Activated naive CD4-positive, alpha-beta T cell treated with anti-CD3 and anti-CD28 coated beads for 36 hours (primary cell): ENCODE measurements around the gene MYO10. TPM values are rescaled to one million over a fixed set of nuclear protein-coding genes. Genes with fewer than 3 reads are reported as not detected.
"Not testable (repeated sequence)": the region's sequence is repeated elsewhere in the genome, so short reads cannot be mapped to it uniquely, and the experiment has no call there.

Source experiments
- CTCF ChIA-PET: fragments of 350-600 bp; sonication (Branson Sonifier 250); formaldehyde crosslinking; loops from one replicate; lab custom pipeline; 2021; ENCODE audit warnings: antibody characterized with exemption; lab: Charles Lee
- DNase-seq: peaks from one replicate; pipeline ENCODE4 v3.0.0-alpha.2; 2020
- H3K27ac Mint-ChIP-seq: one replicate; pipeline ENCODE4 v1.8.0; 2021; ENCODE audit warnings: mild to moderate bottlenecking, mixed read lengths
- H3K27me3 Mint-ChIP-seq: one replicate; pipeline ENCODE4 v1.8.0; 2021; ENCODE audit warnings: low read depth, mixed read lengths
- H3K36me3 Mint-ChIP-seq: one replicate; pipeline ENCODE4 v1.8.0; 2021; ENCODE audit warnings: low read depth, mixed read lengths
- H3K4me1 Mint-ChIP-seq: one replicate; pipeline ENCODE4 v1.8.0; 2021; ENCODE audit warnings: low read depth, mixed read lengths
- H3K4me3 Mint-ChIP-seq: one replicate; pipeline ENCODE4 v1.8.0; 2021; ENCODE audit warnings: mild to moderate bottlenecking, moderate library complexity, mixed read lengths
- H3K9me3 Mint-ChIP-seq: one replicate; pipeline ENCODE4 v1.8.0; 2021; ENCODE audit warnings: mixed read lengths
- intact Hi-C: fragments of 100-400 bp; cut with micrococcal nuclease; formaldehyde crosslinking; loops from one replicate; pipeline ENCODE4 v1.15.1; 2023
- total RNA-seq, 2 experiments: library from RNA; stranded (reverse); gene quantifications; one replicate each; pipeline ENCODE4 v1.2.3, GENCODE V29; 2021

MYO10 gene
- under 1 TPM; 0.05 to 0.27 TPM for total RNA-seq

GRCh38 chr5:16936150-16936988 lies at the start of gene MYO10:
MYO10 (minus strand) TSS chr5:16936288; CDS start chr5:16935808, 480 bp downstream.
- H3K36me3 Mint-ChIP-seq = no peaks in the 10 kb centered on the region
- CTCF ChIA-PET = no interaction called here
- peak; percentile 69 for DNase-seq
- intact Hi-C loops = loop anchor here (2.0 to 10.0 kb wide), 4 partner anchors 242 to 469 kb away; partner anchors contain the start of genes RETREG1 and ZNF622
- peaks cover 17% of the 10 kb centered on the region for H3K4me1 Mint-ChIP-seq
- no peaks in the 10 kb centered on the region for H3K9me3 Mint-ChIP-seq
- H3K4me3 Mint-ChIP-seq = peak within 1 kb of the TSS; percentile 69
- peaks cover 65% of the 10 kb centered on the region for H3K27me3 Mint-ChIP-seq
- H3K27ac Mint-ChIP-seq = no peak within 1 kb of the TSS

GRCh38 chr5:16985304-16985703 lies 49.2 kb upstream of the MYO10 start:
- H3K27ac Mint-ChIP-seq, H3K9me3 Mint-ChIP-seq, H3K4me3 Mint-ChIP-seq, H3K27me3 Mint-ChIP-seq, CTCF ChIA-PET, H3K4me1 Mint-ChIP-seq, intact Hi-C loops, H3K36me3 Mint-ChIP-seq, DNase-seq: not testable (repeated sequence)

- Mint-ChIP-seq H3K27ac (no peak overlapping the region), H3K27me3 (peaks cover 2% of the 10 kb centered on the region), H3K4me1 (no peaks in the 10 kb centered on the region), H3K9me3 (no peaks in the 10 kb centered on the region), H3K4me3 (no peak overlapping the region), H3K36me3 (no peaks in the 10 kb centered on the region)
- intact Hi-C loops = no loop called here
- DNase-seq = no peak
- CTCF ChIA-PET = no interaction called here
Observed at GRCh38 chr5:16983972-16984371, 47.9 kb upstream of the MYO10 start.

GRCh38 chr5:16983022-16983639 lies 47.0 kb upstream of the MYO10 start:
- H3K36me3 Mint-ChIP-seq = no peaks in the 10 kb centered on the region
- DNase-seq = no peak
- no peaks in the 10 kb centered on the region for H3K4me1 Mint-ChIP-seq
- intact Hi-C loops = no loop called here
- H3K27ac Mint-ChIP-seq = no peak overlapping the region
- peaks cover 2% of the 10 kb centered on the region for H3K27me3 Mint-ChIP-seq
- H3K4me3 Mint-ChIP-seq = no peak overlapping the region
- no peaks in the 10 kb centered on the region for H3K9me3 Mint-ChIP-seq
- CTCF ChIA-PET = no interaction called here

DNA sequence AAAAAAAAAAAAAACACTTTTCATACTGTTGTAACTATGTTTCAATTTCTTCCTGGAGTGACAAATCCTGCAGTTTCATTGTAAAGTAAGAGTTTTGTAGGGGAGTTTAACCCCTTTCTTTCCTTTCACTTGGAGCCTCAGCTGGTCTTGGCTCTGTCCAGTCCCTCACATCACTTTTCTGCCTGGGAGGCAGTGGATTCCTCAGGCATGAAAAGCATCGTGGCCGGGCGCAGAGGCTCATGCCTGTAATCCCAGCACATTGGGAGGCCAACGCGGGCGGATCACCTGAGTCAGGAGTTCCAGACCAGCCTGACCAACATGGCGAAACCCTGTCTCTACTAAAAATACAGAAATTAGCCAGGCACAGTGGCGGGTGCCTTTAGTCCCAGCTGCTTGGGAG lies 45.6 kb upstream of the MYO10 start:
- intact Hi-C loops = no loop called here
- DNase-seq = no peak
- Mint-ChIP-seq H3K9me3 (no peaks in the 10 kb centered on the region), H3K4me3 (no peak overlapping the region), H3K27me3 (peaks cover 2% of the 10 kb centered on the region), H3K4me1 (no peaks in the 10 kb centered on the region), H3K27ac (no peak overlapping the region), H3K36me3 (no peaks in the 10 kb centered on the region)
- CTCF ChIA-PET = no interaction called here

- H3K4me1 Mint-ChIP-seq = no peaks in the 10 kb centered on the region
- no peaks in the 10 kb centered on the region for H3K9me3 Mint-ChIP-seq
- CTCF ChIA-PET = interaction anchor here (0.6 kb wide), 1 partner anchor 211 kb away, joined by 3 read pairs; no protein-coding TSS in a partner anchor
- H3K36me3 Mint-ChIP-seq = no peaks in the 10 kb centered on the region
- intact Hi-C loops = no loop called here
- H3K27me3 Mint-ChIP-seq = peaks cover 2% of the 10 kb centered on the region
- DNase-seq = no peak
- H3K27ac Mint-ChIP-seq = no peak overlapping the region
- H3K4me3 Mint-ChIP-seq = no peak overlapping the region
Observed at GRCh38 chr5:16980983-16981382, 44.9 kb upstream of the MYO10 start.

- H3K27ac Mint-ChIP-seq = no peak overlapping the region
- no peaks in the 10 kb centered on the region for H3K4me1 Mint-ChIP-seq
- H3K36me3 Mint-ChIP-seq = no peaks in the 10 kb centered on the region
- intact Hi-C loops = no loop called here
- CTCF ChIA-PET = no interaction called here
- no peaks in the 10 kb centered on the region for H3K9me3 Mint-ChIP-seq
- H3K4me3 Mint-ChIP-seq = no peak overlapping the region
- DNase-seq = no peak
- H3K27me3 Mint-ChIP-seq = peaks cover 2% of the 10 kb centered on the region
Observed at GRCh38 chr5:16978296-16978695, 42.2 kb upstream of the MYO10 start.

GRCh38 chr5:16976625-16977008 lies 40.5 kb upstream of the MYO10 start:
- intact Hi-C loops = no loop called here
- peaks cover 2% of the 10 kb centered on the region for H3K27me3 Mint-ChIP-seq
- CTCF ChIA-PET = no interaction called here
- H3K9me3 Mint-ChIP-seq = no peaks in the 10 kb centered on the region
- no peak for DNase-seq
- no peak overlapping the region for H3K4me3 Mint-ChIP-seq
- no peak overlapping the region for H3K27ac Mint-ChIP-seq
- no peaks in the 10 kb centered on the region for H3K4me1 Mint-ChIP-seq
- no peaks in the 10 kb centered on the region for H3K36me3 Mint-ChIP-seq

GRCh38 chr5:16975950-16976624 lies 40.0 kb upstream of the MYO10 start:
- H3K4me1 Mint-ChIP-seq = no peaks in the 10 kb centered on the region
- intact Hi-C loops = no loop called here
- H3K27me3 Mint-ChIP-seq = peaks cover under 1% of the 10 kb centered on the region
- H3K4me3 Mint-ChIP-seq = no peak overlapping the region
- no peak overlapping the region for H3K27ac Mint-ChIP-seq
- DNase-seq = no peak
- CTCF ChIA-PET = no interaction called here
- H3K36me3 Mint-ChIP-seq = no peaks in the 10 kb centered on the region
- H3K9me3 Mint-ChIP-seq = no peaks in the 10 kb centered on the region

DNA sequence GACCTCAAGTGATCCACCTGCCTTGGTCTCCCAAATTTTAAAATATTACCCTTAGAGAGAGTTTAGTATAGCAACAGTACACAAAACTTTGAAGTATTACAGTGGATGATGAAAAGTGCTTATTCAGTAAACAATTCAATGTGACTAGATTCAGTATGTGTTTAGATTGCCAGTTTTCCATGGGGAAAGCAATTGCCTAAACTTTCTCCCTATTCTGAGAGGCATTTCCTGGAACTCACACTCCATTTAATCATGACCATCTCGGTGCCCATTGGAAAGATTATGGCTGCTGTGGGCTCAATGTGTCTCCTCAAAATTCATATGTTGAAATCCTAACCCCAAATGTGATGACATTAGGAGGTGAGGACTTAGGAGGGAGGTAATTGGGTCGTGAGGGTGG lies 38.9 kb upstream of the MYO10 start:
- no peak for DNase-seq
- CTCF ChIA-PET = no interaction called here
- no peaks in the 10 kb centered on the region for H3K36me3 Mint-ChIP-seq
- intact Hi-C loops = no loop called here
- H3K27ac Mint-ChIP-seq = no peak overlapping the region
- no peaks in the 10 kb centered on the region for H3K27me3 Mint-ChIP-seq
- no peaks in the 10 kb centered on the region for H3K4me1 Mint-ChIP-seq
- no peaks in the 10 kb centered on the region for H3K9me3 Mint-ChIP-seq
- H3K4me3 Mint-ChIP-seq = no peak overlapping the region

- DNase-seq = no peak
- Mint-ChIP-seq H3K9me3 (no peaks in the 10 kb centered on the region), H3K36me3 (no peaks in the 10 kb centered on the region), H3K4me3 (no peak overlapping the region), H3K27me3 (no peaks in the 10 kb centered on the region), H3K27ac (no peak overlapping the region), H3K4me1 (no peaks in the 10 kb centered on the region)
- CTCF ChIA-PET = interaction anchor here (0.6 kb wide), 1 partner anchor 798 kb away, joined by 3 read pairs; no protein-coding TSS in a partner anchor
- intact Hi-C loops = no loop called here
Observed at GRCh38 chr5:16970826-16971225, 34.7 kb upstream of the MYO10 start.

DNA sequence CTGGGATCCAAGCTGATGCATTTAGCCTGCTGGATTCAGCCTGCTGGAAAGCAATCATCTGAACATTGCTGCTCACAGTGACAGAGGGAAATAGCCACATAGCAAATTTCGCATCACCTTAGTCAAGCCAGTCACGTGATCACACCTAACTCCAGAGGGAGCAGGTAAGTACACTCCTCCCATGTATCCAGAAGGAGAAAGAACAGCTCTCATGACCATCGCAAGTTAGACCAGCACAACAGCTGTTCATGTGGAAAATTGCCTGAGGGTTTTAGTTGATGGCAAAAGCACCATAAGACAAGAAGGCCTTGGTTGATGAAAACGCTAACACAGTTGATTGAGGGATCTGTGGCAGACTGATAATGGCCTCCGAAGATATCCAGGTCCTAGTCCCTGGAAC lies 34.2 kb upstream of the MYO10 start:
- H3K27me3 Mint-ChIP-seq = no peaks in the 10 kb centered on the region
- no peaks in the 10 kb centered on the region for H3K9me3 Mint-ChIP-seq
- no peaks in the 10 kb centered on the region for H3K36me3 Mint-ChIP-seq
- DNase-seq = no peak
- no peak overlapping the region for H3K4me3 Mint-ChIP-seq
- intact Hi-C loops = no loop called here
- CTCF ChIA-PET = no interaction called here
- H3K4me1 Mint-ChIP-seq = no peaks in the 10 kb centered on the region
- no peak overlapping the region for H3K27ac Mint-ChIP-seq
